Mammary epithelial cell (primary cell): ENCODE measurements around the gene LOXL1.

Source experiments
- EZH2 ChIP-seq: IDR thresholded peaks from 2 replicates; pipeline ENCODE4 v1.6.1; 2012; ENCODE audit warnings: low read length, inconsistent platforms, borderline replicate concordance
- TF ChIP-seq, protein P1 (sequence below), 2 donors: IDR thresholded peaks in 1 of 2; conservative IDR thresholded peaks in 1 of 2; 2 replicates each; pipeline ENCODE4 v1.5.1; 2011 to 2012; ENCODE audit warnings: inconsistent platforms in 2 of 2, low read length in 2 of 2, mild to moderate bottlenecking in 2 of 2, control low read depth in 1 of 2, low read depth in 1 of 2; ENCODE audit not compliant: insufficient read depth in 1 of 2; ENCODE audit errors: extremely low read depth in 1 of 2

DNA sequence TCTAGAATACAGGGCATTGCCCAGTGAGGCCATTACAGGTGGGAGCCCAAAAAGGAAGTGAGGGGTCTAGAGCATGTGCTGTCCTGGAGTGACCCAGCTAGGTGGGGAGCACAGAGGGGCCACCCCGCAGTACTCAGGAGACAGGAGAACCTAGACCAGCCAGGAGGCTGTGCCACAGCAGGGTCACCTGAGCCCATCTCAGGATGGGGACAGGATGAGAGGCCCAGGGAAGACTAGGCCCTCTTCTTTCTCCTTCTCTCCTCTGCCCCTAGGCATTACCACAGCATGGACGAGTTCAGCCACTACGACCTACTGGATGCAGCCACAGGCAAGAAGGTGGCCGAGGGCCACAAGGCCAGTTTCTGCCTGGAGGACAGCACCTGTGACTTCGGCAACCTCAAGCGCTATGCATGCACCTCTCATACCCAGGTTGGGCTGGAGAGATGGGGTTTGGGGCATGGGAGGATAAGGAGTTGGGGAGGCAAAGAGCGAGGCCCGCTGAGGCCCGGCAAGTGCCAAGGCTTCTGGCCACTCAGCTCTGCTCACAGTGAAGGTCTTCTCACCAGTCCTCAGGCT, 20.6 kb downstream of the LOXL1 start:
- TF ChIP-seq EZH2, result no peak
- TF ChIP-seq, protein P1, sequence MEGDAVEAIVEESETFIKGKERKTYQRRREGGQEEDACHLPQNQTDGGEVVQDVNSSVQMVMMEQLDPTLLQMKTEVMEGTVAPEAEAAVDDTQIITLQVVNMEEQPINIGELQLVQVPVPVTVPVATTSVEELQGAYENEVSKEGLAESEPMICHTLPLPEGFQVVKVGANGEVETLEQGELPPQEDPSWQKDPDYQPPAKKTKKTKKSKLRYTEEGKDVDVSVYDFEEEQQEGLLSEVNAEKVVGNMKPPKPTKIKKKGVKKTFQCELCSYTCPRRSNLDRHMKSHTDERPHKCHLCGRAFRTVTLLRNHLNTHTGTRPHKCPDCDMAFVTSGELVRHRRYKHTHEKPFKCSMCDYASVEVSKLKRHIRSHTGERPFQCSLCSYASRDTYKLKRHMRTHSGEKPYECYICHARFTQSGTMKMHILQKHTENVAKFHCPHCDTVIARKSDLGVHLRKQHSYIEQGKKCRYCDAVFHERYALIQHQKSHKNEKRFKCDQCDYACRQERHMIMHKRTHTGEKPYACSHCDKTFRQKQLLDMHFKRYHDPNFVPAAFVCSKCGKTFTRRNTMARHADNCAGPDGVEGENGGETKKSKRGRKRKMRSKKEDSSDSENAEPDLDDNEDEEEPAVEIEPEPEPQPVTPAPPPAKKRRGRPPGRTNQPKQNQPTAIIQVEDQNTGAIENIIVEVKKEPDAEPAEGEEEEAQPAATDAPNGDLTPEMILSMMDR (conservative IDR thresholded peaks at IDR 0.05 in 1 of 2, IDR thresholded peaks at IDR 0.05 in 1 of 2; ENCODE audit: extremely low read depth in 1 of 2, insufficient read depth in 1 of 2, low read depth in 1 of 2, low read length in 2 of 2), result no peak
